ENCODE data around the gene SRBD1.

DNA sequence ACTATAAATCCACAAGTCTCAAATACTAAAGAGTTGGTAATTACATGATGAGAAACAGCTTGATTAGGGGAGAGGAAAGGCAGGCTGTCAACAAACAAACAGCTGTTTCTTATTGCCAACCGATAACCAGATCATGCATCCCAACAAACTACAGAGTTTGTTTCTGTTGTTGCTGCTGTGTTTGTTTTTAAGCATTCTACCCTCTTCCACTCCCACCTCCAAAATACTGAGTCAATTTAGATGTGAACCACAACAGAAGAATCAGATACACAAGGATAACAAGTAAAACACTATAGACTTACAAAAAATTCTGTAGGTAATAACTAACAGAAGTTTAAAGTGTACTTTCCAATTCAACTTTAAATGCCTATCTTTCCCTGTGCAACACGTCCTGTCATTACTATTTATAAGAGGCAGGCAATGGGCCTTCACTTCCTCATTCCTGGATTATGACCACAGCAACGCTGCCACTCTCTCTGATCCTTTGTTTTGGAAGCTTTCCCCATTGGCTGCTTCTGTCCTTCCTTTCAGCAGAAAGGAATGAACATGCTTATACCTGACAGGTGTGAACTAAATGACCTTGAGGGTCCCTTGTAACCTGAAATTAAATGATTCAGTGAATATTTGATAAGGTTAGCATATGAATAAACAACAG is 152.0 kb downstream of the SRBD1 start:
- TF ChIP-seq CTCF (IDR thresholded peaks at IDR 0.05; ENCODE audit: poor library complexity, severe bottlenecking): no peak
- TF ChIP-seq EP300 (conservative IDR thresholded peaks at IDR 0.05; ENCODE audit: poor library complexity, severe bottlenecking): no peak
- no peak for TF ChIP-seq EZH2 (IDR thresholded peaks at IDR 0.05; ENCODE audit: borderline replicate concordance, insufficient read depth, low read length, poor library complexity, severe bottlenecking)
- TF ChIP-seq, protein P1, sequence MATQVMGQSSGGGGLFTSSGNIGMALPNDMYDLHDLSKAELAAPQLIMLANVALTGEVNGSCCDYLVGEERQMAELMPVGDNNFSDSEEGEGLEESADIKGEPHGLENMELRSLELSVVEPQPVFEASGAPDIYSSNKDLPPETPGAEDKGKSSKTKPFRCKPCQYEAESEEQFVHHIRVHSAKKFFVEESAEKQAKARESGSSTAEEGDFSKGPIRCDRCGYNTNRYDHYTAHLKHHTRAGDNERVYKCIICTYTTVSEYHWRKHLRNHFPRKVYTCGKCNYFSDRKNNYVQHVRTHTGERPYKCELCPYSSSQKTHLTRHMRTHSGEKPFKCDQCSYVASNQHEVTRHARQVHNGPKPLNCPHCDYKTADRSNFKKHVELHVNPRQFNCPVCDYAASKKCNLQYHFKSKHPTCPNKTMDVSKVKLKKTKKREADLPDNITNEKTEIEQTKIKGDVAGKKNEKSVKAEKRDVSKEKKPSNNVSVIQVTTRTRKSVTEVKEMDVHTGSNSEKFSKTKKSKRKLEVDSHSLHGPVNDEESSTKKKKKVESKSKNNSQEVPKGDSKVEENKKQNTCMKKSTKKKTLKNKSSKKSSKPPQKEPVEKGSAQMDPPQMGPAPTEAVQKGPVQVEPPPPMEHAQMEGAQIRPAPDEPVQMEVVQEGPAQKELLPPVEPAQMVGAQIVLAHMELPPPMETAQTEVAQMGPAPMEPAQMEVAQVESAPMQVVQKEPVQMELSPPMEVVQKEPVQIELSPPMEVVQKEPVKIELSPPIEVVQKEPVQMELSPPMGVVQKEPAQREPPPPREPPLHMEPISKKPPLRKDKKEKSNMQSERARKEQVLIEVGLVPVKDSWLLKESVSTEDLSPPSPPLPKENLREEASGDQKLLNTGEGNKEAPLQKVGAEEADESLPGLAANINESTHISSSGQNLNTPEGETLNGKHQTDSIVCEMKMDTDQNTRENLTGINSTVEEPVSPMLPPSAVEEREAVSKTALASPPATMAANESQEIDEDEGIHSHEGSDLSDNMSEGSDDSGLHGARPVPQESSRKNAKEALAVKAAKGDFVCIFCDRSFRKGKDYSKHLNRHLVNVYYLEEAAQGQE (IDR thresholded peaks at IDR 0.05; ENCODE audit: borderline replicate concordance): no peak
- TF ChIP-seq POLR2AphosphoS5 (IDR thresholded peaks at IDR 0.05): no peak
- TF ChIP-seq TAF1 (IDR thresholded peaks at IDR 0.05; ENCODE audit: low read depth): no peak
- TF ChIP-seq MXI1 (conservative IDR thresholded peaks at IDR 0.05; ENCODE audit: poor library complexity, severe bottlenecking): no peak
- no peak for TF ChIP-seq SMC3 (conservative IDR thresholded peaks at IDR 0.05; ENCODE audit: poor library complexity)
- no peak for TF ChIP-seq RAD21 (conservative IDR thresholded peaks at IDR 0.05)

Data from neural cell (in vitro differentiated cells).